ENCODE data around the gene PGA3.
"Not testable (repeated sequence)": the region's sequence is repeated elsewhere in the genome, so short reads cannot be mapped to it uniquely, and the experiment has no call there.

- not testable (repeated sequence) for TF ChIP-seq CTCF, POLR2A (IDR thresholded peaks at IDR 0.05)
Observed at GRCh38 chr11:61166331-61166730, 37.0 kb upstream of the PGA3 start.

Data from thyroid gland (tissue), 4 donors.